K562 (cell line): ENCODE data around the gene AGPAT4. TPM values are rescaled to one million over a fixed set of nuclear protein-coding genes. Genes with fewer than 3 reads are reported as not detected.
A peak's percentile ranks its signal among the peaks of the same experiment; 100 is the strongest.
"Not testable (repeated sequence)": the region's sequence is repeated elsewhere in the genome, so short reads cannot be mapped to it uniquely, and the experiment has no call there.

ENCODE experiments used
- DPF2 ChIP-seq: fragments of 450-650 bp; IDR thresholded peaks from 2 replicates; pipeline ENCODE4 v1.6.1; 2016
- EP400 ChIP-seq: fragments of 450-650 bp; IDR thresholded peaks from 2 replicates; pipeline ENCODE4 v1.6.1; 2017; ENCODE audit warnings: antibody characterized with exemption, mild to moderate bottlenecking, moderate library complexity
- KDM1A ChIP-seq, 2 experiments: fragments of 450-650 bp; IDR thresholded peaks; 2 replicates each; pipeline ENCODE4 v1.6.1; 2016; ENCODE audit warnings: mild to moderate bottlenecking in 2 of 2
- L3MBTL2 ChIP-seq: fragments of 450-650 bp; IDR thresholded peaks from 2 replicates; pipeline ENCODE4 v1.6.1; 2016; ENCODE audit warnings: mild to moderate bottlenecking, moderate library complexity
- MGA ChIP-seq: fragments of 450-650 bp; IDR thresholded peaks from 2 replicates; pipeline ENCODE4 v1.6.1; 2016; ENCODE audit warnings: mild to moderate bottlenecking, moderate library complexity
- ZBTB40 ChIP-seq, 2 experiments: fragments of 450-650 bp in 1 of 2; sonication (generic) in 1 of 2; formaldehyde crosslinking in 1 of 2; IDR thresholded peaks; 2 replicates each; pipeline versions ENCODE4 v1.7.1 to v1.9.0; 2016 to 2022; ENCODE audit warnings: inconsistent platforms in 1 of 2, mild to moderate bottlenecking in 1 of 2, missing genetic modification reagents in 1 of 2
- polyA plus RNA-seq, 8 experiments: library from polyadenylated mRNA; depleted of rRNA in 4 of 8; stranded (reverse) in 5 of 8; unstranded in 3 of 8; fragments of >200 nt; fragmentation: Nextera tagmentation in 2 of 8; fragmentation: Illumina TruSeq in 1 of 8; extraction: Ambion mirVana in 2 of 8; extraction: Trizol in 1 of 8; gene quantifications; 2 replicates each; pipeline versions ENCODE4 v1.2.1 to v1.2.3, GENCODE V29; 2011 to 2014; ENCODE audit warnings: inconsistent platforms in 1 of 8, missing spikeins in 1 of 8
- total RNA-seq, 7 experiments: library from RNA; depleted of rRNA in 6 of 7; stranded (reverse); fragments of >200 nt in 6 of 7; fragmentation: Illumina TruSeq in 2 of 7; extraction: Trizol in 2 of 7; gene quantifications; 2 replicates each; pipeline versions ENCODE4 v1.2.1 to v1.2.3, GENCODE V29; 2011 to 2021; ENCODE audit warnings: low replicate concordance in 1 of 7

The AGPAT4 gene
- total and polyA plus RNA-seq, 9 of the 15 experiments (the other 6 are each of a cell fraction or from before 2014, with no cell fraction given) = 2.2 to 15.0 (median 5.7) TPM

DNA sequence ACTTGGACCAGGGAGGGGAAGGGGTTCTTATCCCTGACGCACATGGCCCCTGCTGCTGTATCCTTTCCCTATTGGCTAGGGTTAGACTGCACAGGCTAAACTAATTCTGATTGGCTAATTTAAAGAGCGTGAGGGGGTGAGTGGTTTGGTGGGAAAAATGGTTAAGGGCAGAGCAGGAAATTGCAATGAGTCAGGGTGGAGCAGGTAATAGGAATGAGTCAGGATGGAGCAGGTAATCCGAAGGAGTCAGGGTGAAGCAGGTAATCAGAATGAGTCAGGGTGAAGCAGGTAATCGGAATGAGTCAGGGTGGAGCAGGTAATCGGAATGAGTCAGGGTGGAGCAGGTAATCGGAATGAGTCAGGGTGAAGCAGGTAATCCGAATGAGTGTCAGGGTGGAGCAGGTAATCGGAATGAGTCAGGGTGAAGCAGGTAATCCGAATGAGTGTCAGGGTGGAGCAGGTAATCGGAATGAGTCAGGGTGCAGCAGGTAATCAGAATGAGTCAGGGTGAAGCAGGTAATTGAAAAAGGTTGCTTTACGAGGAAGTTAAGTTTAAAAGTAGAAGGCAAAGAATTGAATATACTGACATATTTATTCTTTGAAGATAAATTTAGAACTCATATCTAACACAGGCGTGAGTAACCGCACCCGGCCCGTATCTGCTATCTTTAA lies 41.5 kb upstream of the AGPAT4 start (continued):
- TF ChIP-seq ZBTB40 (IDR thresholded peaks at IDR 0.05) (peak; percentile 9), DPF2 (peak; percentile 58; the same call in 1 of the 2 replicates), KDM1A (IDR thresholded peaks at IDR 0.05) (peak; percentile 15 to 40; a peak in 1 of 4 replicates), L3MBTL2 (peak; percentile 8; the same call in 1 of the 2 replicates), EP400 (peak; percentile 22; the same call in 1 of the 2 replicates), MGA (peak; percentile 30; the same call in 1 of the 2 replicates)
- not testable (repeated sequence) for TF ChIP-seq ZBTB40 (CRISPR knock-in tag; IDR thresholded peaks at IDR 0.05)
